A549 treated with CORT108297 at 1 μM for 4 hours (cell line): ENCODE results near the gene SPATA33. TPM values are rescaled to one million over a fixed set of nuclear protein-coding genes. Genes with fewer than 3 reads are reported as not detected.

ENCODE experiments used
- total RNA-seq: library from RNA; stranded (reverse); fragments of 200-300 nt; extraction: Qiagen RNA extraction; gene quantifications from 5 replicates; pipeline ENCODE4 v1.2.3, GENCODE V29; 2022

The SPATA33 gene
- 13.7 to 16.9 TPM (median 16.9 TPM) in 5 replicates for total RNA-seq

GRCh38 chr16:89657442-89658220 lies at the start of gene SPATA33, which contains the start of gene CHMP1A:
SPATA33 (plus strand) TSS chr16:89657836; CDS start chr16:89657912, 76 bp downstream.
CHMP1A (minus strand) TSS chr16:89657708; CDS start chr16:89657588, 120 bp downstream.

DNA sequence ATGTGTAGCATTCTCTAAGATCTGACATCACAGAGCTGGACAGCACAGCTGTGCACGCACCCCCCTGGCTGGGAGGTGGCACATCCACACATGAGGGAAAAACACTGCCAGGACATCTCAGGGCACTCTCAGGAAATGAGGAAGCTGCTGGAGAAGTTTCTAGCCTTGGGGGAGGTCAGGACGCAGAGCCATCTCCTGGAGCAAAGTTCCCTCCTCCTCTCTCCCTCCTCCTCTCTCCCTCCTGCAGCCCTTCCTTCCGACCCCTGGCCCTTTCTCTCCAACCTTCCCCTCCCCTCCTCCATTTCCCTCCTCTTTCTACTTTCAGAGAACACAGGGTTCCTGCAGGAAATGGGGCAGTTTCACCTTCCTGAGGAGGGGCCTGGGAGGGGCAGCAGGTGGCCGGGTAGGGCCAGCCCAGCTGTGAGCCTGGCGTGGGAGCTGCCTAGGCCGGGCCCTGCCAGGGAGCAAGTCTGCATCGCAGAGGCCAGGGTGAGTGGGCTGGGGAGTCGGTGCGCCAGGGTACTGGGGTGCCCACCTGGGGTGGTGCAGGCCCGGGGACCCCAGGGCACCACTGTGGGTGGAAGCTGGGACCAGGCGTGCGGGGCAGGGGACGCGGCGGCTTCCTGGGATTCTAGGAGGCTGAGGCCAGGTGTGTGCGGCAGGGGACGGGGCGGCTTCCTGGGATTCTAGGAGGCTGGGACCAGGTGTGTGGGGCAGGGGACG lies 44.2 kb upstream of the SPATA33 start, which contains the start of gene DPEP1:
TSS of gene DPEP1 (plus strand) at position 412 of the 723 bp plus-strand sequence. CDS start 16,769 bp downstream, outside the sequence.

GRCh38 chr16:89686520-89687091 lies 29.0 kb downstream of the SPATA33 start, which contains the start of gene CDK10:
CDK10 (plus strand) TSS chr16:89686689; CDS start chr16:89686711, 22 bp downstream.

GRCh38 chr16:89701425-89702406 lies 44.1 kb downstream of the SPATA33 start, which contains the start of gene SPATA2L:
SPATA2L (minus strand) TSS chr16:89701705; CDS start chr16:89701232, 473 bp downstream.

Other genes with a start within 250 kb of the SPATA33 start
- 76.2 to 100 TPM (median 98.7 TPM) in 5 replicates for gene ANKRD11, start 167.3 kb upstream of the SPATA33 start, total RNA-seq
- 85.8 to 96.5 TPM (median 94.3 TPM) in 5 replicates for gene SPG7, start 149.4 kb upstream of the SPATA33 start, total RNA-seq
- 3,219 to 4,374 TPM (median 4,292 TPM) in 5 replicates for gene RPL13, start 97.2 kb upstream of the SPATA33 start, total RNA-seq
- gene CPNE7, start 82.1 kb upstream of the SPATA33 start, total RNA-seq, result 48.7 to 75.7 TPM (median 70.3 TPM) in 5 replicates
- 0.78 to 1.2 TPM (median 0.83 TPM) in 5 replicates for gene DPEP1, start 44.2 kb upstream of the SPATA33 start, total RNA-seq
- 96.9 to 102 TPM (median 97.9 TPM) in 5 replicates for gene CHMP1A, start 128 bp upstream of the SPATA33 start, total RNA-seq
- 33.1 to 62.2 TPM (median 50.3 TPM) in 5 replicates for gene CDK10, start 28.9 kb downstream of the SPATA33 start, total RNA-seq
- 9.1 to 13.6 TPM (median 12.2 TPM) in 5 replicates for gene SPATA2L, start 43.9 kb downstream of the SPATA33 start, total RNA-seq
- gene VPS9D1, start 63.1 kb downstream of the SPATA33 start, total RNA-seq, result 3.0 to 6.0 TPM (median 4.8 TPM) in 5 replicates
- 15.6 to 19.6 TPM (median 19.0 TPM) in 5 replicates for gene ZNF276, start 63.7 kb downstream of the SPATA33 start, total RNA-seq
- gene FANCA, start 158.8 kb downstream of the SPATA33 start, total RNA-seq, result 26.0 to 42.0 TPM (median 33.3 TPM) in 5 replicates
- 5.9 to 8.8 TPM (median 8.1 TPM) in 5 replicates for gene SPIRE2, start 170.6 kb downstream of the SPATA33 start, total RNA-seq
- gene TCF25, start 215.8 kb downstream of the SPATA33 start, total RNA-seq, result 67.2 to 86.3 TPM (median 80.9 TPM) in 5 replicates